PC-3 (cell line): ENCODE measurements around the gene FAM229A.
A peak's percentile ranks its signal among the peaks of the same experiment; 100 is the strongest.

ENCODE experiments used
- EZH2 ChIP-seq: fragments of 300-600 bp; sonication (generic); IDR thresholded peaks from one replicate; pipeline ENCODE4 v1.6.1; 2017; ENCODE audit warnings: antibody characterized with exemption, mild to moderate bottlenecking, low read length; ENCODE audit not compliant: unreplicated experiment
- EZH2phosphoT487 ChIP-seq: fragments of 300-600 bp; sonication (generic); IDR thresholded peaks from 2 replicates; pipeline ENCODE4 v1.6.1; 2018; ENCODE audit warnings: mild to moderate bottlenecking, antibody characterized with exemption, low read length, borderline replicate concordance
- TF ChIP-seq, protein P1 (sequence below): fragments of 300-600 bp; sonication (generic); conservative IDR thresholded peaks from 2 replicates; pipeline ENCODE4 v1.5.1; 2017; ENCODE audit warnings: antibody characterized with exemption, low read depth, mild to moderate bottlenecking, low read length

- TF ChIP-seq, protein P1, sequence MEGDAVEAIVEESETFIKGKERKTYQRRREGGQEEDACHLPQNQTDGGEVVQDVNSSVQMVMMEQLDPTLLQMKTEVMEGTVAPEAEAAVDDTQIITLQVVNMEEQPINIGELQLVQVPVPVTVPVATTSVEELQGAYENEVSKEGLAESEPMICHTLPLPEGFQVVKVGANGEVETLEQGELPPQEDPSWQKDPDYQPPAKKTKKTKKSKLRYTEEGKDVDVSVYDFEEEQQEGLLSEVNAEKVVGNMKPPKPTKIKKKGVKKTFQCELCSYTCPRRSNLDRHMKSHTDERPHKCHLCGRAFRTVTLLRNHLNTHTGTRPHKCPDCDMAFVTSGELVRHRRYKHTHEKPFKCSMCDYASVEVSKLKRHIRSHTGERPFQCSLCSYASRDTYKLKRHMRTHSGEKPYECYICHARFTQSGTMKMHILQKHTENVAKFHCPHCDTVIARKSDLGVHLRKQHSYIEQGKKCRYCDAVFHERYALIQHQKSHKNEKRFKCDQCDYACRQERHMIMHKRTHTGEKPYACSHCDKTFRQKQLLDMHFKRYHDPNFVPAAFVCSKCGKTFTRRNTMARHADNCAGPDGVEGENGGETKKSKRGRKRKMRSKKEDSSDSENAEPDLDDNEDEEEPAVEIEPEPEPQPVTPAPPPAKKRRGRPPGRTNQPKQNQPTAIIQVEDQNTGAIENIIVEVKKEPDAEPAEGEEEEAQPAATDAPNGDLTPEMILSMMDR = peak; percentile 75
- TF ChIP-seq EZH2phosphoT487 (no peak), EZH2 (no peak)
These were observed 27.3 kb downstream of the FAM229A start for GRCh38 chr1:32334864-32335534.
